HEK293 (cell line): ENCODE results near the gene PDE4D.

Experiments used
- ZNF221 ChIP-seq: fragments of 450-650 bp; formaldehyde crosslinking; IDR thresholded peaks from 2 replicates; pipeline ENCODE4 v1.5.1; 2017; ENCODE audit warnings: missing biosample characterization, missing genetic modification characterization, borderline replicate concordance
- TF ChIP-seq, protein P1 (sequence below): fragments of 450-650 bp; formaldehyde crosslinking; IDR thresholded peaks from 2 replicates; pipeline ENCODE4 v1.5.1; 2016; ENCODE audit warnings: missing biosample characterization, missing genetic modification characterization
- TF ChIP-seq, protein P2 (sequence below): fragments of 450-650 bp; formaldehyde crosslinking; IDR thresholded peaks from 2 replicates; pipeline ENCODE4 v1.5.1; 2016; ENCODE audit warnings: missing biosample characterization, missing genetic modification characterization
- TF ChIP-seq, protein P3 (sequence below): fragments of 450-650 bp; formaldehyde crosslinking; IDR thresholded peaks from 2 replicates; pipeline ENCODE4 v1.5.1; 2016; ENCODE audit warnings: missing biosample characterization, missing genetic modification characterization, low read depth
- TF ChIP-seq, protein P4 (sequence below): fragments of 450-650 bp; formaldehyde crosslinking; optimal IDR thresholded peaks from 2 replicates; pipeline ENCODE3; 2016; ENCODE audit warnings: missing biosample characterization, mild to moderate bottlenecking, missing genetic modification characterization

DNA sequence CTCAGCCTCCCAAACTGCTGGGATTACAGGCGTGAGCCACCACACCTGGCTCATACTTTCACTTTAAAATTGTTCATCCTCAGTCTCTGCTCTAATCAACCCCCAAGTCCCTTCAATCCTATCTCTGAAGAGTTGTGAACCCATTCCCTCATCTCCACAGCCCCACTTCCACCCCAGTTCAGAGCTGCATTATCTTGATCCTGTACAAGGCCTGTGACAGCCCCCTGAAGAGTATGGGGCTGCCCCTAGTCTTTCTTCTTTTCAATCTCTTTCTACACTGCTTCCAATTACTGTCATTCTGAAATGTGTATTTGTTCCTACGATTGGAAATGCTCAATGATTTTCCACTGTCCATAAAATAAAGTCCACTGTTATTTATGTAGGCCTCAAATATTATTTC lies 722.4 kb downstream of the PDE4D start:
- TF ChIP-seq, protein P1, sequence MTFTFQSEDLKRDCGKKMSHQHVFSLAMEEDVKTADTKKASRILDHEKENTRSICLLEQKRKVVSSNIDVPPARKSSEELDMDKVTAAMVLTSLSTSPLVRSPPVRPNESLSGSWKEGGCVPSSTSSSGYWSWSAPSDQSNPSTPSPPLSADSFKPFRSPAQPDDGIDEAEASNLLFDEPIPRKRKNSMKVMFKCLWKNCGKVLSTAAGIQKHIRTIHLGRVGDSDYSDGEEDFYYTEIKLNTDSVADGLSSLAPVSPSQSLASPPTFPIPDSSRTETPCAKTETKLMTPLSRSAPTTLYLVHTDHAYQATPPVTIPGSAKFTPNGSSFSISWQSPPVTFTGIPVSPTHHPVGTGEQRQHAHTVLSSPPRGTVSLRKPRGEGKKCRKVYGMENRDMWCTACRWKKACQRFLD = no peak
- TF ChIP-seq, protein P2, sequence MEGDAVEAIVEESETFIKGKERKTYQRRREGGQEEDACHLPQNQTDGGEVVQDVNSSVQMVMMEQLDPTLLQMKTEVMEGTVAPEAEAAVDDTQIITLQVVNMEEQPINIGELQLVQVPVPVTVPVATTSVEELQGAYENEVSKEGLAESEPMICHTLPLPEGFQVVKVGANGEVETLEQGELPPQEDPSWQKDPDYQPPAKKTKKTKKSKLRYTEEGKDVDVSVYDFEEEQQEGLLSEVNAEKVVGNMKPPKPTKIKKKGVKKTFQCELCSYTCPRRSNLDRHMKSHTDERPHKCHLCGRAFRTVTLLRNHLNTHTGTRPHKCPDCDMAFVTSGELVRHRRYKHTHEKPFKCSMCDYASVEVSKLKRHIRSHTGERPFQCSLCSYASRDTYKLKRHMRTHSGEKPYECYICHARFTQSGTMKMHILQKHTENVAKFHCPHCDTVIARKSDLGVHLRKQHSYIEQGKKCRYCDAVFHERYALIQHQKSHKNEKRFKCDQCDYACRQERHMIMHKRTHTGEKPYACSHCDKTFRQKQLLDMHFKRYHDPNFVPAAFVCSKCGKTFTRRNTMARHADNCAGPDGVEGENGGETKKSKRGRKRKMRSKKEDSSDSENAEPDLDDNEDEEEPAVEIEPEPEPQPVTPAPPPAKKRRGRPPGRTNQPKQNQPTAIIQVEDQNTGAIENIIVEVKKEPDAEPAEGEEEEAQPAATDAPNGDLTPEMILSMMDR = no peak
- TF ChIP-seq, protein P3, sequence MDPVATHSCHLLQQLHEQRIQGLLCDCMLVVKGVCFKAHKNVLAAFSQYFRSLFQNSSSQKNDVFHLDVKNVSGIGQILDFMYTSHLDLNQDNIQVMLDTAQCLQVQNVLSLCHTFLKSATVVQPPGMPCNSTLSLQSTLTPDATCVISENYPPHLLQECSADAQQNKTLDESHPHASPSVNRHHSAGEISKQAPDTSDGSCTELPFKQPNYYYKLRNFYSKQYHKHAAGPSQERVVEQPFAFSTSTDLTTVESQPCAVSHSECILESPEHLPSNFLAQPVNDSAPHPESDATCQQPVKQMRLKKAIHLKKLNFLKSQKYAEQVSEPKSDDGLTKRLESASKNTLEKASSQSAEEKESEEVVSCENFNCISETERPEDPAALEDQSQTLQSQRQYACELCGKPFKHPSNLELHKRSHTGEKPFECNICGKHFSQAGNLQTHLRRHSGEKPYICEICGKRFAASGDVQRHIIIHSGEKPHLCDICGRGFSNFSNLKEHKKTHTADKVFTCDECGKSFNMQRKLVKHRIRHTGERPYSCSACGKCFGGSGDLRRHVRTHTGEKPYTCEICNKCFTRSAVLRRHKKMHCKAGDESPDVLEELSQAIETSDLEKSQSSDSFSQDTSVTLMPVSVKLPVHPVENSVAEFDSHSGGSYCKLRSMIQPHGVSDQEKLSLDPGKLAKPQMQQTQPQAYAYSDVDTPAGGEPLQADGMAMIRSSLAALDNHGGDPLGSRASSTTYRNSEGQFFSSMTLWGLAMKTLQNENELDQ (tag by site-specific recombination) = no peak
- TF ChIP-seq, protein P4, sequence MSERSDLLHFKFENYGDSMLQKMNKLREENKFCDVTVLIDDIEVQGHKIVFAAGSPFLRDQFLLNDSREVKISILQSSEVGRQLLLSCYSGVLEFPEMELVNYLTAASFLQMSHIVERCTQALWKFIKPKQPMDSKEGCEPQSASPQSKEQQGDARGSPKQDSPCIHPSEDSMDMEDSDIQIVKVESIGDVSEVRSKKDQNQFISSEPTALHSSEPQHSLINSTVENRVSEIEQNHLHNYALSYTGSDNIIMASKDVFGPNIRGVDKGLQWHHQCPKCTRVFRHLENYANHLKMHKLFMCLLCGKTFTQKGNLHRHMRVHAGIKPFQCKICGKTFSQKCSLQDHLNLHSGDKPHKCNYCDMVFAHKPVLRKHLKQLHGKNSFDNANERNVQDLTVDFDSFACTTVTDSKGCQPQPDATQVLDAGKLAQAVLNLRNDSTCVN (tag by site-specific recombination) = no peak
- TF ChIP-seq ZNF221 (tag by site-specific recombination) = no peak
